ENCODE measurements around the gene ECM2. TPM values are rescaled to one million over a fixed set of nuclear protein-coding genes. Genes with fewer than 3 reads are reported as not detected.
A peak's percentile ranks its signal among the peaks of the same experiment; 100 is the strongest.

ECM2 gene
- total and polyA plus RNA-seq, 2 donors (not counting 1 experiment from before 2014, with no cell fraction given): 6.8 to 17.2 TPM

- TF ChIP-seq CTCF (conservative IDR thresholded peaks at IDR 0.05 in 1 of 2, IDR thresholded peaks at IDR 0.05 in 1 of 2; ENCODE audit: low read depth in 1 of 2, low read length in 2 of 2): peak; percentile 5 to 10
- no peak for TF ChIP-seq EZH2 (IDR thresholded peaks at IDR 0.05; ENCODE audit: low read length, missing control alignments)
- Histone ChIP-seq H2AFZ (ENCODE audit: low read length) (peak overlapping the region; percentile 28), H3K4me2 (ENCODE audit: extremely low read depth, insufficient read depth, low read length) (peak overlapping the region; percentile 29), H3K4me3 (replicated peaks in 1 of 4; ENCODE audit: control extremely low read depth in 1 of 4, insufficient read depth in 1 of 4, low read depth in 3 of 4, low read length in 4 of 4) (no peak overlapping the region), H3K27me3 (ENCODE audit: control insufficient read depth, insufficient read depth, low read length) (no peaks in the 10 kb centered on the region), H3K36me3 (ENCODE audit: control insufficient read depth, insufficient read depth, low read length) (no peaks in the 10 kb centered on the region), H3K79me2 (ENCODE audit: control insufficient read depth, insufficient read depth, low read length) (no peaks in the 10 kb centered on the region), H3K4me1 (ENCODE audit: control insufficient read depth, extremely low read depth, insufficient read depth, low read length) (peaks cover 29% of the 10 kb centered on the region), H3K9me3 (ENCODE audit: control insufficient read depth, insufficient read depth, low read depth, low read length) (no peaks in the 10 kb centered on the region), H3K9ac (ENCODE audit: insufficient read depth, low read length) (no peak overlapping the region), H4K20me1 (ENCODE audit: control insufficient read depth, extremely low read depth, insufficient read depth, low read length) (no peaks in the 10 kb centered on the region), H3K27ac (ENCODE audit: insufficient read depth, low read length) (no peak overlapping the region)
- peak in 1 of 2 donors; percentile 12 for DNase-seq (ENCODE audit: low read depth in 2 of 2)
Observed at GRCh38 chr9:92508018-92508820, 27.6 kb downstream of the ECM2 start.

GRCh38 chr9:92507496-92507895 is 28.3 kb downstream of the ECM2 start:
- TF ChIP-seq EZH2 (IDR thresholded peaks at IDR 0.05; ENCODE audit: low read length, missing control alignments) (no peak), CTCF (conservative IDR thresholded peaks at IDR 0.05 in 1 of 2, IDR thresholded peaks at IDR 0.05 in 1 of 2; ENCODE audit: low read depth in 1 of 2, low read length in 2 of 2) (no peak)
- no peaks in the 10 kb centered on the region for H3K9me3 ChIP-seq (ENCODE audit: control insufficient read depth, insufficient read depth, low read depth, low read length)
- H3K4me1 ChIP-seq (ENCODE audit: control insufficient read depth, extremely low read depth, insufficient read depth, low read length): peaks cover 29% of the 10 kb centered on the region
- DNase-seq (ENCODE audit: low read depth in 2 of 2): no peak
- no peaks in the 10 kb centered on the region for H3K36me3 ChIP-seq (ENCODE audit: control insufficient read depth, insufficient read depth, low read length)
- no peak overlapping the region for H3K9ac ChIP-seq (ENCODE audit: insufficient read depth, low read length)
- H3K27me3 ChIP-seq (ENCODE audit: control insufficient read depth, insufficient read depth, low read length): no peaks in the 10 kb centered on the region
- H3K79me2 ChIP-seq (ENCODE audit: control insufficient read depth, insufficient read depth, low read length): no peaks in the 10 kb centered on the region
- no peak overlapping the region for H2AFZ ChIP-seq (ENCODE audit: low read length)
- no peaks in the 10 kb centered on the region for H4K20me1 ChIP-seq (ENCODE audit: control insufficient read depth, extremely low read depth, insufficient read depth, low read length)
- no peak overlapping the region for H3K4me3 ChIP-seq (replicated peaks in 1 of 4; ENCODE audit: control extremely low read depth in 1 of 4, insufficient read depth in 1 of 4, low read depth in 3 of 4, low read length in 4 of 4)
- H3K27ac ChIP-seq (ENCODE audit: insufficient read depth, low read length): no peak overlapping the region
- H3K4me2 ChIP-seq (ENCODE audit: extremely low read depth, insufficient read depth, low read length): no peak overlapping the region

GRCh38 chr9:92507005-92507404 is 28.8 kb downstream of the ECM2 start:
- Histone ChIP-seq H4K20me1 (ENCODE audit: control insufficient read depth, extremely low read depth, insufficient read depth, low read length) (no peaks in the 10 kb centered on the region), H3K36me3 (ENCODE audit: control insufficient read depth, insufficient read depth, low read length) (no peaks in the 10 kb centered on the region), H3K27ac (ENCODE audit: insufficient read depth, low read length) (peak overlapping the region; percentile 82), H3K9me3 (ENCODE audit: control insufficient read depth, insufficient read depth, low read depth, low read length) (no peaks in the 10 kb centered on the region), H3K79me2 (ENCODE audit: control insufficient read depth, insufficient read depth, low read length) (no peaks in the 10 kb centered on the region), H3K27me3 (ENCODE audit: control insufficient read depth, insufficient read depth, low read length) (no peaks in the 10 kb centered on the region), H3K9ac (ENCODE audit: insufficient read depth, low read length) (no peak overlapping the region), H3K4me3 (replicated peaks in 1 of 4; ENCODE audit: control extremely low read depth in 1 of 4, insufficient read depth in 1 of 4, low read depth in 3 of 4, low read length in 4 of 4) (no peak overlapping the region), H2AFZ (ENCODE audit: low read length) (no peak overlapping the region), H3K4me2 (ENCODE audit: extremely low read depth, insufficient read depth, low read length) (no peak overlapping the region), H3K4me1 (ENCODE audit: control insufficient read depth, extremely low read depth, insufficient read depth, low read length) (peaks cover 29% of the 10 kb centered on the region)
- TF ChIP-seq CTCF (conservative IDR thresholded peaks at IDR 0.05 in 1 of 2, IDR thresholded peaks at IDR 0.05 in 1 of 2; ENCODE audit: low read depth in 1 of 2, low read length in 2 of 2) (no peak), EZH2 (IDR thresholded peaks at IDR 0.05; ENCODE audit: low read length, missing control alignments) (no peak)
- peak in 1 of 2 donors; percentile 14 for DNase-seq (ENCODE audit: low read depth in 2 of 2)
